ENCODE data around the gene EIF3D. TPM values are rescaled to one million over a fixed set of nuclear protein-coding genes. Genes with fewer than 3 reads are reported as not detected.

EIF3D gene
- total RNA-seq, 1 donor from 2014 or later = 135 TPM

DNA sequence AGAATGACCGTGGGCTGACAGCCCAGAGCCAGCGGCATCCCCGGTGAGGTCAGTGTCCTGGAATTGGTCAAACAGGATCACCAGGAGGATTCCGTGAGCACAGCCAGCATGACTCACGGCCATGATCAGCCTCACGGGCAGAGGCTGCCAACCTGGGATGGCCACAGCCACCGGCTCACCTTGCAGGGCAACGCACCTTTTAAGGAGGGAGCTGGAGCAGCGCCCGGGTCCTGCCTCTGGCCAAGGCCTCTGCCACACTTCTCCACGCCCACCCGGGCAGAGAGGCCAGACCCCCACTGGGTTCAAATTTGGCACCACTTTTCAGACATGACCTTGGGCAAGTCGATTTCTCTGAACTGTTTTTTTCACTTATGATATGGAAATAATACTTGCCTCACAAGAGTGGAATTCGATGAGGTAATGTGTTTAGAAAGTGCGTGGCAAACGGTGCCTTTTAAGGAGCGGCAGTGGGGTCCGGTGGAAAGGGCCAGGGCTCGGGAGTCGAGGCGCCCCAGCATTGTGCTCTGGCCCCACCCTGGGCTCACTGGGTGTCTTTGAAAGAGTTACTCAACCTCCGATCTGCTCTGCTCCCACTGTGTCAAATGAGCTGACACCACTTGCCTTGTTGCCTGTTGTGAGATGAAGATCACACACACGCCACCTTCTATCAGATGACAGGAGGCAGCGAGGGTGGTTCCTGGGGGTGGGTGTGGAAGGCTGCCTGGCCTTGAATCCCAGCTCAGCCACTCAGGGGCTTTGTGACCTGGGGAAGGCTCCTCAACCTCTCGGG, 63.5 kb downstream of the EIF3D start:
- ATAC-seq = peak; percentile 82

DNA sequence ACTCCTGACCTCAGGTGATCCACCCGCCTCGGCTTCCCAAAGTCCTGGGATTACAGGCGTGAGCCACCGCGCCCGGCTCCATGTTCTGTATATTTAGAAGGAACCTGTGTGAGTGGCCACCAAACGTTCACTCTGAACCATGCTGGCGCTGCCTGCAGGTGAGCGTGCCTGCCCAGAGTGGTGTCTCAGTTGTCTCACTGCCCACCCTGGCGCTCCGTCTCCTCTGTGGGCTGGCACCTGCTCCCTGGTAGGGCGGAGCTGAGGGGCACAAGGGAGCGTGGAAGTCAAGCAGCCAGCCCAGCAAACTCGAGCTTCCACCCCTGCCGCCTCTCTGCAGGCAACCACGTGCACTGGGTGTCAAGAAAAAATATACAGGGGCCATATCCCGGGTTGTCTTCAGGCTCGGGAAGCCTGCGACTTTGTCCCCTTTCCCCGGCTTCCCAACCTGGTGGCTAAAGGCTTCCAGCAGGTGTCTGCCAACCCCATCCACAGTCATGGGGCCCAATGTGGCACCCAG, 64.2 kb downstream of the EIF3D start:
- no peak for ATAC-seq

DNA sequence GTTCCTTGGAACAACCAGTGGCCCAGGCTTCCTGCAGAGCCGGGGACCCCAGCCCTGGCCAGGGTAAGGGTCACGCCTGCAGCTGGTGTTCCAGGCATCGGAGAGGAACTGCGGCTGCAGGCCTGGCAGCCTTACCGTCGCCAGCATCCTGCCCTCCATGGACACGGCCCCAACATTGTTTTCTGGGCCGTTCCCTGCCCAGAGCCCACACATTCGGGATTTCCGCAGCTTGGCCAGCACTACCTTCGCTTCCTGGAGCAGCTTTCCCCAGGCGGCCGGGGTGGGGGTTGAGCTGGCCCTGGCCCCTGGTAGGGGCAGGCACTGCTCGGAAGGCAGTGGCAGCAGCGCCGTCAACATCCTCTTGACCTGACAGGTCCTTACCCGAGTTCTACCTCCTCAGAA, 65.2 kb downstream of the EIF3D start:
- ATAC-seq = peak; percentile 2

DNA sequence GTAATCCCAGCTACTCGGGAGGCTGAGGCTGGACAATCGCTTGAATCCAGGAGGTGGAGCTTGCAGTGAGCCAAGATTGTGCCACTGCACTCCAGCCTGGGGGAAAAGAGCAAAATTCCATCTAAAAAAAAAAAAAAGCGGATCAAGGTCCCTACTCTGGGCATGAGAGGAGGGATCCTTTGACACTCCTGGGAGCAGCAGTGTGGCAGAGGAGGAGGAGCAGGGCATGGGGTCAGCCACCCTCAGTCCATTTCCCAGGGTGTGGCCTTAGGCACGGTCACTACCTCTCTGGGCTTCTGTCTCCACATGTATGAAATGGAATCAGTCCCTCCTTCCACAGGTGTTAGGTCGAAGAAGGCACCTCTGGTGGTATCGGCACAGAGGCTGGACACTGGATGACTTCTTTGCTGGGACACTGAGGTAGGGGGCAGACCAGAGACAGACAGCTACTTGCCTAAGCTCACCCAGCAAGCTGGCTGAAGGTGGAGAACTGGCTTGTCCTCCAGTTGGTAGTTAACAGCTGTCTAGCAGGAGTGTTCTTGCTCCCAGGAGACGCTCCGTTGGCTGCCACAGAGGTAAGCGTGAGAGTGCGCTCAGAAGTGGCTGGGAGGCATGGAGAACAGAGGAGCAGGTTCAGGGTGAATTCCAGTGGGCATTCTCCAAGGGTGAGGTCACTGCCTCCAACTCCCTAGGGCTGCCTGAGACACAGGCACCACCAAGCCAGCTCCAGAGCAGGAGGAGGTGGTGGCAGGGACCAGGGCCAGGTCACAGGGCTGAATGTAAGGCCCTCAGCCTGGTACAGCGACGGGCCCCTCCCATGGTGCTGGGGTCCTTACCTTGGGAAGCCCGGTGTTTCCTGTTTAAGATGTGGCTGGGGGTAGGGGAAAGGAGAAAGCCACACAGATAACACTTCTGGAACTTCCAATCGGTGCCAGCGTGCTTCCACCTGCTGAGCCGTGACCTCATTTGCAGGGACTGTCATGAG, 67.0 kb downstream of the EIF3D start:
- peak; percentile 44 for ATAC-seq

Other genes with a start within 250 kb of the EIF3D start
- 487 TPM for gene MYH9, start 141.2 kb downstream of the EIF3D start, total RNA-seq
- 103 TPM for gene TXN2, start 47.5 kb downstream of the EIF3D start, total RNA-seq
- gene FOXRED2, start 22.1 kb downstream of the EIF3D start, total RNA-seq = 8.7 TPM
- gene CACNG2, start 174.6 kb upstream of the EIF3D start, total RNA-seq = not detected
- gene IFT27, start 247.0 kb upstream of the EIF3D start, total RNA-seq = 12.6 TPM

Data from esophagus mucosa (tissue), 1 donor.